Measurements from ENCODE around the gene DNM2.

The DNM2 gene

DNA sequence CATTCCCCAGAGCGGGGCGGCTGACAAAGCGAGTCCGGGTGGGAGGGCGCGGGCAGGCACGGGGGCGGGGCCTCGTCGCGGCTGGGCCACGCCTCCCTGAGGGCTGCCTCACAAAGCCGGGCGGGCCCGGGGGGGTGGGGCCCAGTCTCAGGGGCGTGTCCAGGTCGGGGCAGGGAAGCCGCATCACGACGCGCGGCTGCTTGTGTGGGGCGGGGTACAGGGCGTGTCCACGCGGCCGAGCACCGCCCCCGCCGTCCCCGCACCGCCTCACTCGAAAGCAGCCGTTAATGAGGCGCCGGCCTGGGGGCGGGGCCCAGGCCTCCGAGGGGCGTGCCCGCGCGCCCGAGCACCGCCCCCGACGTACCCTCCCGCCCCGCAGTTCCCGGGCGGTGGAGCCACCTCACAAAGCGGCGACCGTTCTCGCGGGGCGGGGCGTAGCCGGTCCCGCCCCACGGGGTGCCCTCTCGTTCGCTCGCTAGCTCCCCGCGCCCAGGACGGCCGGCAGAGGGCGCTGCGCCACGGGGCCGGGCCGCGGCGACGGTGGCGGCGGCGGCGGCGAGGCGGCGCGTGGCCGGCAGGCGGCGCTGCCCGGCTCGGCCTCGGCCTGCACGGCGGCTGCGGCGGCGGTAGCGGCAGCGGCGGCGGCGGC, 153.2 kb downstream of the DNM2 start, which contains the start of gene CARM1 (continued):
- TF ChIP-seq ZNF416 (tag by site-specific recombination; IDR thresholded peaks at IDR 0.05) (no peak), ZBTB7A (tag by site-specific recombination; IDR thresholded peaks at IDR 0.05; ENCODE audit: low read depth) (no peak), GFI1B (tag by site-specific recombination; IDR thresholded peaks at IDR 0.05) (no peak), IKZF3 (tag by site-specific recombination; IDR thresholded peaks at IDR 0.05) (no peak), KLF10 (tag by site-specific recombination; IDR thresholded peaks at IDR 0.05) (peak; percentile 92), ZFP41 (tag by site-specific recombination; IDR thresholded peaks at IDR 0.05; ENCODE audit: borderline replicate concordance) (no peak), ZBTB48 (tag by site-specific recombination; IDR thresholded peaks at IDR 0.05) (no peak), ZIC2 (tag by site-specific recombination; IDR thresholded peaks at IDR 0.05) (no peak), ZNF473 (tag by site-specific recombination; IDR thresholded peaks at IDR 0.05) (no peak), KLF1 (tag by site-specific recombination; IDR thresholded peaks at IDR 0.05) (peak; percentile 79), ZFP37 (tag by site-specific recombination; IDR thresholded peaks at IDR 0.05) (no peak), ZSCAN16 (tag by site-specific recombination; IDR thresholded peaks at IDR 0.05) (no peak), ZNF248 (tag by site-specific recombination; IDR thresholded peaks at IDR 0.05) (no peak), ZNF571 (tag by site-specific recombination; IDR thresholded peaks at IDR 0.05) (no peak), FEZF1 (tag by site-specific recombination; IDR thresholded peaks at IDR 0.05) (no peak)
- TF ChIP-seq, protein P1, sequence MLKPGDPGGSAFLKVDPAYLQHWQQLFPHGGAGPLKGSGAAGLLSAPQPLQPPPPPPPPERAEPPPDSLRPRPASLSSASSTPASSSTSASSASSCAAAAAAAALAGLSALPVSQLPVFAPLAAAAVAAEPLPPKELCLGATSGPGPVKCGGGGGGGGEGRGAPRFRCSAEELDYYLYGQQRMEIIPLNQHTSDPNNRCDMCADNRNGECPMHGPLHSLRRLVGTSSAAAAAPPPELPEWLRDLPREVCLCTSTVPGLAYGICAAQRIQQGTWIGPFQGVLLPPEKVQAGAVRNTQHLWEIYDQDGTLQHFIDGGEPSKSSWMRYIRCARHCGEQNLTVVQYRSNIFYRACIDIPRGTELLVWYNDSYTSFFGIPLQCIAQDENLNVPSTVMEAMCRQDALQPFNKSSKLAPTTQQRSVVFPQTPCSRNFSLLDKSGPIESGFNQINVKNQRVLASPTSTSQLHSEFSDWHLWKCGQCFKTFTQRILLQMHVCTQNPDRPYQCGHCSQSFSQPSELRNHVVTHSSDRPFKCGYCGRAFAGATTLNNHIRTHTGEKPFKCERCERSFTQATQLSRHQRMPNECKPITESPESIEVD (tag by site-specific recombination; IDR thresholded peaks at IDR 0.05) = no peak
- TF ChIP-seq, protein P2, sequence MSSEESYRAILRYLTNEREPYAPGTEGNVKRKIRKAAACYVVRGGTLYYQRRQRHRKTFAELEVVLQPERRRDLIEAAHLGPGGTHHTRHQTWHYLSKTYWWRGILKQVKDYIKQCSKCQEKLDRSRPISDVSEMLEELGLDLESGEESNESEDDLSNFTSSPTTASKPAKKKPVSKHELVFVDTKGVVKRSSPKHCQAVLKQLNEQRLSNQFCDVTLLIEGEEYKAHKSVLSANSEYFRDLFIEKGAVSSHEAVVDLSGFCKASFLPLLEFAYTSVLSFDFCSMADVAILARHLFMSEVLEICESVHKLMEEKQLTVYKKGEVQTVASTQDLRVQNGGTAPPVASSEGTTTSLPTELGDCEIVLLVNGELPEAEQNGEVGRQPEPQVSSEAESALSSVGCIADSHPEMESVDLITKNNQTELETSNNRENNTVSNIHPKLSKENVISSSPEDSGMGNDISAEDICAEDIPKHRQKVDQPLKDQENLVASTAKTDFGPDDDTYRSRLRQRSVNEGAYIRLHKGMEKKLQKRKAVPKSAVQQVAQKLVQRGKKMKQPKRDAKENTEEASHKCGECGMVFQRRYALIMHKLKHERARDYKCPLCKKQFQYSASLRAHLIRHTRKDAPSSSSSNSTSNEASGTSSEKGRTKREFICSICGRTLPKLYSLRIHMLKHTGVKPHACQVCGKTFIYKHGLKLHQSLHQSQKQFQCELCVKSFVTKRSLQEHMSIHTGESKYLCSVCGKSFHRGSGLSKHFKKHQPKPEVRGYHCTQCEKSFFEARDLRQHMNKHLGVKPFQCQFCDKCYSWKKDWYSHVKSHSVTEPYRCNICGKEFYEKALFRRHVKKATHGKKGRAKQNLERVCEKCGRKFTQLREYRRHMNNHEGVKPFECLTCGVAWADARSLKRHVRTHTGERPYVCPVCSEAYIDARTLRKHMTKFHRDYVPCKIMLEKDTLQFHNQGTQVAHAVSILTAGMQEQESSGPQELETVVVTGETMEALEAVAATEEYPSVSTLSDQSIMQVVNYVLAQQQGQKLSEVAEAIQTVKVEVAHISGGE (tag by site-specific recombination; conservative IDR thresholded peaks at IDR 0.05; ENCODE audit: low read depth) = no peak
- TF ChIP-seq, protein P3, sequence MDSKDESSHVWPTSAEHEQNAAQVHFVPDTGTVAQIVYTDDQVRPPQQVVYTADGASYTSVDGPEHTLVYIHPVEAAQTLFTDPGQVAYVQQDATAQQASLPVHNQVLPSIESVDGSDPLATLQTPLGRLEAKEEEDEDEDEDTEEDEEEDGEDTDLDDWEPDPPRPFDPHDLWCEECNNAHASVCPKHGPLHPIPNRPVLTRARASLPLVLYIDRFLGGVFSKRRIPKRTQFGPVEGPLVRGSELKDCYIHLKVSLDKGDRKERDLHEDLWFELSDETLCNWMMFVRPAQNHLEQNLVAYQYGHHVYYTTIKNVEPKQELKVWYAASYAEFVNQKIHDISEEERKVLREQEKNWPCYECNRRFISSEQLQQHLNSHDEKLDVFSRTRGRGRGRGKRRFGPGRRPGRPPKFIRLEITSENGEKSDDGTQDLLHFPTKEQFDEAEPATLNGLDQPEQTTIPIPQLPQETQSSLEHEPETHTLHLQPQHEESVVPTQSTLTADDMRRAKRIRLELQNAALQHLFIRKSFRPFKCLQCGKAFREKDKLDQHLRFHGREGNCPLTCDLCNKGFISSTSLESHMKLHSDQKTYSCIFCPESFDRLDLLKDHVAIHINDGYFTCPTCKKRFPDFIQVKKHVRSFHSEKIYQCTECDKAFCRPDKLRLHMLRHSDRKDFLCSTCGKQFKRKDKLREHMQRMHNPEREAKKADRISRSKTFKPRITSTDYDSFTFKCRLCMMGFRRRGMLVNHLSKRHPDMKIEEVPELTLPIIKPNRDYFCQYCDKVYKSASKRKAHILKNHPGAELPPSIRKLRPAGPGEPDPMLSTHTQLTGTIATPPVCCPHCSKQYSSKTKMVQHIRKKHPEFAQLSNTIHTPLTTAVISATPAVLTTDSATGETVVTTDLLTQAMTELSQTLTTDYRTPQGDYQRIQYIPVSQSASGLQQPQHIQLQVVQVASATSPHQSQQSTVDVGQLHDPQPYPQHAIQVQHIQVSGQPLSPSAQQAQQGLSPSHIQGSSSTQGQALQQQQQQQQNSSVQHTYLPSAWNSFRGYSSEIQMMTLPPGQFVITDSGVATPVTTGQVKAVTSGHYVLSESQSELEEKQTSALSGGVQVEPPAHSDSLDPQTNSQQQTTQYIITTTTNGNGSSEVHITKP (tag by site-specific recombination; IDR thresholded peaks at IDR 0.05) = no peak
- TF ChIP-seq, protein P4, sequence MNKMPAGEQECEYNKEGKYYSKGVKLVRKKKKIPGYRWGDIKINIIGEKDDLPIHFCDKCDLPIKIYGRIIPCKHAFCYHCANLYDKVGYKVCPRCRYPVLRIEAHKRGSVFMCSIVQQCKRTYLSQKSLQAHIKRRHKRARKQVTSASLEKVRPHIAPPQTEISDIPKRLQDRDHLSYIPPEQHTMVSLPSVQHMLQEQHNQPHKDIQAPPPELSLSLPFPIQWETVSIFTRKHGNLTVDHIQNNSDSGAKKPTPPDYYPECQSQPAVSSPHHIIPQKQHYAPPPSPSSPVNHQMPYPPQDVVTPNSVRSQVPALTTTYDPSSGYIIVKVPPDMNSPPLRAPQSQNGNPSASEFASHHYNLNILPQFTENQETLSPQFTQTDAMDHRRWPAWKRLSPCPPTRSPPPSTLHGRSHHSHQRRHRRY (tag by site-specific recombination; IDR thresholded peaks at IDR 0.05) = no peak
- TF ChIP-seq, protein P5, sequence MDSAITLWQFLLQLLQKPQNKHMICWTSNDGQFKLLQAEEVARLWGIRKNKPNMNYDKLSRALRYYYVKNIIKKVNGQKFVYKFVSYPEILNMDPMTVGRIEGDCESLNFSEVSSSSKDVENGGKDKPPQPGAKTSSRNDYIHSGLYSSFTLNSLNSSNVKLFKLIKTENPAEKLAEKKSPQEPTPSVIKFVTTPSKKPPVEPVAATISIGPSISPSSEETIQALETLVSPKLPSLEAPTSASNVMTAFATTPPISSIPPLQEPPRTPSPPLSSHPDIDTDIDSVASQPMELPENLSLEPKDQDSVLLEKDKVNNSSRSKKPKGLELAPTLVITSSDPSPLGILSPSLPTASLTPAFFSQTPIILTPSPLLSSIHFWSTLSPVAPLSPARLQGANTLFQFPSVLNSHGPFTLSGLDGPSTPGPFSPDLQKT (IDR thresholded peaks at IDR 0.05; ENCODE audit: borderline replicate concordance, low read depth, low read length) = no peak
- TF ChIP-seq, protein P6, sequence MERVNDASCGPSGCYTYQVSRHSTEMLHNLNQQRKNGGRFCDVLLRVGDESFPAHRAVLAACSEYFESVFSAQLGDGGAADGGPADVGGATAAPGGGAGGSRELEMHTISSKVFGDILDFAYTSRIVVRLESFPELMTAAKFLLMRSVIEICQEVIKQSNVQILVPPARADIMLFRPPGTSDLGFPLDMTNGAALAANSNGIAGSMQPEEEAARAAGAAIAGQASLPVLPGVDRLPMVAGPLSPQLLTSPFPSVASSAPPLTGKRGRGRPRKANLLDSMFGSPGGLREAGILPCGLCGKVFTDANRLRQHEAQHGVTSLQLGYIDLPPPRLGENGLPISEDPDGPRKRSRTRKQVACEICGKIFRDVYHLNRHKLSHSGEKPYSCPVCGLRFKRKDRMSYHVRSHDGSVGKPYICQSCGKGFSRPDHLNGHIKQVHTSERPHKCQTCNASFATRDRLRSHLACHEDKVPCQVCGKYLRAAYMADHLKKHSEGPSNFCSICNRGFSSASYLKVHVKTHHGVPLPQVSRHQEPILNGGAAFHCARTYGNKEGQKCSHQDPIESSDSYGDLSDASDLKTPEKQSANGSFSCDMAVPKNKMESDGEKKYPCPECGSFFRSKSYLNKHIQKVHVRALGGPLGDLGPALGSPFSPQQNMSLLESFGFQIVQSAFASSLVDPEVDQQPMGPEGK (tag by site-specific recombination; IDR thresholded peaks at IDR 0.05) = peak; percentile 42; the same call in 1 of the 2 replicates
- TF ChIP-seq, protein P7, sequence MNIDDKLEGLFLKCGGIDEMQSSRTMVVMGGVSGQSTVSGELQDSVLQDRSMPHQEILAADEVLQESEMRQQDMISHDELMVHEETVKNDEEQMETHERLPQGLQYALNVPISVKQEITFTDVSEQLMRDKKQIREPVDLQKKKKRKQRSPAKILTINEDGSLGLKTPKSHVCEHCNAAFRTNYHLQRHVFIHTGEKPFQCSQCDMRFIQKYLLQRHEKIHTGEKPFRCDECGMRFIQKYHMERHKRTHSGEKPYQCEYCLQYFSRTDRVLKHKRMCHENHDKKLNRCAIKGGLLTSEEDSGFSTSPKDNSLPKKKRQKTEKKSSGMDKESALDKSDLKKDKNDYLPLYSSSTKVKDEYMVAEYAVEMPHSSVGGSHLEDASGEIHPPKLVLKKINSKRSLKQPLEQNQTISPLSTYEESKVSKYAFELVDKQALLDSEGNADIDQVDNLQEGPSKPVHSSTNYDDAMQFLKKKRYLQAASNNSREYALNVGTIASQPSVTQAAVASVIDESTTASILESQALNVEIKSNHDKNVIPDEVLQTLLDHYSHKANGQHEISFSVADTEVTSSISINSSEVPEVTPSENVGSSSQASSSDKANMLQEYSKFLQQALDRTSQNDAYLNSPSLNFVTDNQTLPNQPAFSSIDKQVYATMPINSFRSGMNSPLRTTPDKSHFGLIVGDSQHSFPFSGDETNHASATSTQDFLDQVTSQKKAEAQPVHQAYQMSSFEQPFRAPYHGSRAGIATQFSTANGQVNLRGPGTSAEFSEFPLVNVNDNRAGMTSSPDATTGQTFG (tag by site-specific recombination; IDR thresholded peaks at IDR 0.05; ENCODE audit: borderline replicate concordance) = no peak
